OCI-LY1 (cell line): ENCODE results near the gene RBMS3.

ENCODE experiments used
- EZH2 ChIP-seq: fragments of 200-600 bp; sonication (generic), shearing (Covaris generic); IDR thresholded peaks from 2 replicates; pipeline ENCODE4 v1.8.0; 2017; ENCODE audit warnings: borderline replicate concordance, mixed run types, mild to moderate bottlenecking, antibody characterized with exemption, low read length, moderate library complexity, mixed read lengths
- TF ChIP-seq, protein P1 (sequence below): fragments of 200-600 bp; sonication (generic), shearing (Covaris generic); IDR thresholded peaks from 2 replicates; pipeline ENCODE4 v1.5.1; 2017; ENCODE audit warnings: mild to moderate bottlenecking, antibody characterized with exemption, low read length, moderate library complexity, mixed read lengths

DNA sequence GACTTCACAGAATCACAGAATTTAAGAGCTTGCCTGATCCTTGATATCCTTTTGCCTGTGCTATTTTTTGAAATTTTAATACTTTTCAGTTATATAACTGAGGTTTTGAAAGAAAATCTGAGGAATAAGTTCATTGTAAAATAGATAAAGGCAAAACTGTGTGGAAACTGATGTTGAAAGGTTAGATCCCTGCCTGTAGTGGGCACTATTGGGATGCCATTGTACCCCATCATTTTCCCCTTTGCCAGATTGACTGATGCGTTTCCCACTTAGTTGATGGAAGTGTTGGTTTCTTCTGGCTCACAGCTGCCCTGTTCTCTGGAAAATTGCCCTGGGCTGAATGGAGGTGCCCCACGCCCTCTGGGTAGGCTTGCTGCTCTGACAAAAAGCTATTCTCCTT lies 387.9 kb downstream of the RBMS3 start:
- TF ChIP-seq, protein P1, sequence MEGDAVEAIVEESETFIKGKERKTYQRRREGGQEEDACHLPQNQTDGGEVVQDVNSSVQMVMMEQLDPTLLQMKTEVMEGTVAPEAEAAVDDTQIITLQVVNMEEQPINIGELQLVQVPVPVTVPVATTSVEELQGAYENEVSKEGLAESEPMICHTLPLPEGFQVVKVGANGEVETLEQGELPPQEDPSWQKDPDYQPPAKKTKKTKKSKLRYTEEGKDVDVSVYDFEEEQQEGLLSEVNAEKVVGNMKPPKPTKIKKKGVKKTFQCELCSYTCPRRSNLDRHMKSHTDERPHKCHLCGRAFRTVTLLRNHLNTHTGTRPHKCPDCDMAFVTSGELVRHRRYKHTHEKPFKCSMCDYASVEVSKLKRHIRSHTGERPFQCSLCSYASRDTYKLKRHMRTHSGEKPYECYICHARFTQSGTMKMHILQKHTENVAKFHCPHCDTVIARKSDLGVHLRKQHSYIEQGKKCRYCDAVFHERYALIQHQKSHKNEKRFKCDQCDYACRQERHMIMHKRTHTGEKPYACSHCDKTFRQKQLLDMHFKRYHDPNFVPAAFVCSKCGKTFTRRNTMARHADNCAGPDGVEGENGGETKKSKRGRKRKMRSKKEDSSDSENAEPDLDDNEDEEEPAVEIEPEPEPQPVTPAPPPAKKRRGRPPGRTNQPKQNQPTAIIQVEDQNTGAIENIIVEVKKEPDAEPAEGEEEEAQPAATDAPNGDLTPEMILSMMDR: peak; percentile 38; the same call in 1 of the 2 replicates
- TF ChIP-seq EZH2: no peak
